AG20443 (cell line): ENCODE measurements around the gene EXOSC2.

Experiments used
- DNase-seq: peaks from one replicate; pipeline ENCODE4 v3.0.0; 2012; ENCODE audit warnings: low spot score, mixed read lengths

The EXOSC2 gene

GRCh38 chr9:130696996-130697395 is 3.4 kb downstream of the EXOSC2 start:
- DNase-seq = no peak

- DNase-seq = no peak
These were observed 4.9 kb downstream of the EXOSC2 start for GRCh38 chr9:130698514-130698913.

GRCh38 chr9:130699047-130699446 is 5.5 kb downstream of the EXOSC2 start:
- DNase-seq = no peak

GRCh38 chr9:130701059-130702022 is 7.8 kb downstream of the EXOSC2 start:
- peak; percentile 83 for DNase-seq

- no peak for DNase-seq
These were observed 9.9 kb downstream of the EXOSC2 start for GRCh38 chr9:130703501-130703900.

- no peak for DNase-seq
These were observed 13.8 kb downstream of the EXOSC2 start for GRCh38 chr9:130707225-130707976.

- DNase-seq = no peak
These were observed 17.3 kb downstream of the EXOSC2 start for GRCh38 chr9:130710822-130711352.

- no peak for DNase-seq
These were observed 17.9 kb downstream of the EXOSC2 start for GRCh38 chr9:130711469-130711868.

- DNase-seq = peak; percentile 97
These were observed 19.1 kb downstream of the EXOSC2 start for GRCh38 chr9:130712564-130713285.

- peak; percentile 25 for DNase-seq
These were observed 19.8 kb downstream of the EXOSC2 start for GRCh38 chr9:130713286-130713960.

GRCh38 chr9:130714586-130715110 is 21.1 kb downstream of the EXOSC2 start:
- no peak for DNase-seq

GRCh38 chr9:130715270-130715669 is 21.7 kb downstream of the EXOSC2 start:
- DNase-seq = no peak

GRCh38 chr9:130718562-130718961 is 25.0 kb downstream of the EXOSC2 start:
- no peak for DNase-seq

GRCh38 chr9:130720762-130721161 is 27.2 kb downstream of the EXOSC2 start:
- no peak for DNase-seq

- DNase-seq = no peak
These were observed 35.1 kb downstream of the EXOSC2 start for GRCh38 chr9:130728721-130729120.

GRCh38 chr9:130729145-130729544 is 35.6 kb downstream of the EXOSC2 start:
- DNase-seq = no peak

GRCh38 chr9:130731355-130731754 is 37.8 kb downstream of the EXOSC2 start:
- no peak for DNase-seq

GRCh38 chr9:130732136-130732535 is 38.6 kb downstream of the EXOSC2 start:
- no peak for DNase-seq

GRCh38 chr9:130732793-130733221 is 39.2 kb downstream of the EXOSC2 start:
- DNase-seq = no peak

- no peak for DNase-seq
These were observed 42.0 kb downstream of the EXOSC2 start for GRCh38 chr9:130735566-130735965.

GRCh38 chr9:130736834-130737233 is 43.3 kb downstream of the EXOSC2 start:
- DNase-seq = no peak
